ENCODE data around the gene ARAP2. TPM values are rescaled to one million over a fixed set of nuclear protein-coding genes. Genes with fewer than 3 reads are reported as not detected.

Gene ARAP2, protein sequence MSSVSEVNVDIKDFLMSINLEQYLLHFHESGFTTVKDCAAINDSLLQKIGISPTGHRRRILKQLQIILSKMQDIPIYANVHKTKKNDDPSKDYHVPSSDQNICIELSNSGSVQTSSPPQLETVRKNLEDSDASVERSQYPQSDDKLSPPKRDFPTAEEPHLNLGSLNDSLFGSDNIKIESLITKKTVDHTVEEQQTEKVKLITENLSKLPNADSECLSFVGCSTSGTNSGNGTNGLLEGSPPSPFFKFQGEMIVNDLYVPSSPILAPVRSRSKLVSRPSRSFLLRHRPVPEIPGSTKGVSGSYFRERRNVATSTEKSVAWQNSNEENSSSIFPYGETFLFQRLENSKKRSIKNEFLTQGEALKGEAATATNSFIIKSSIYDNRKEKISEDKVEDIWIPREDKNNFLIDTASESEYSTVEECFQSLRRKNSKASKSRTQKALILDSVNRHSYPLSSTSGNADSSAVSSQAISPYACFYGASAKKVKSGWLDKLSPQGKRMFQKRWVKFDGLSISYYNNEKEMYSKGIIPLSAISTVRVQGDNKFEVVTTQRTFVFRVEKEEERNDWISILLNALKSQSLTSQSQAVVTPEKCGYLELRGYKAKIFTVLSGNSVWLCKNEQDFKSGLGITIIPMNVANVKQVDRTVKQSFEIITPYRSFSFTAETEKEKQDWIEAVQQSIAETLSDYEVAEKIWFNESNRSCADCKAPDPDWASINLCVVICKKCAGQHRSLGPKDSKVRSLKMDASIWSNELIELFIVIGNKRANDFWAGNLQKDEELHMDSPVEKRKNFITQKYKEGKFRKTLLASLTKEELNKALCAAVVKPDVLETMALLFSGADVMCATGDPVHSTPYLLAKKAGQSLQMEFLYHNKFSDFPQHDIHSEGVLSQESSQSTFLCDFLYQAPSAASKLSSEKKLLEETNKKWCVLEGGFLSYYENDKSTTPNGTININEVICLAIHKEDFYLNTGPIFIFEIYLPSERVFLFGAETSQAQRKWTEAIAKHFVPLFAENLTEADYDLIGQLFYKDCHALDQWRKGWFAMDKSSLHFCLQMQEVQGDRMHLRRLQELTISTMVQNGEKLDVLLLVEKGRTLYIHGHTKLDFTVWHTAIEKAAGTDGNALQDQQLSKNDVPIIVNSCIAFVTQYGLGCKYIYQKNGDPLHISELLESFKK (N-terminal part only)
- 9.2 and 11.6 TPM in 2 replicates for total RNA-seq
- long read RNA-seq, partial matches to known transcripts, result 0 of 4 reads
- long read RNA-seq, other reads (novel, unspliced or antisense), result 4 of 4 reads

DNA sequence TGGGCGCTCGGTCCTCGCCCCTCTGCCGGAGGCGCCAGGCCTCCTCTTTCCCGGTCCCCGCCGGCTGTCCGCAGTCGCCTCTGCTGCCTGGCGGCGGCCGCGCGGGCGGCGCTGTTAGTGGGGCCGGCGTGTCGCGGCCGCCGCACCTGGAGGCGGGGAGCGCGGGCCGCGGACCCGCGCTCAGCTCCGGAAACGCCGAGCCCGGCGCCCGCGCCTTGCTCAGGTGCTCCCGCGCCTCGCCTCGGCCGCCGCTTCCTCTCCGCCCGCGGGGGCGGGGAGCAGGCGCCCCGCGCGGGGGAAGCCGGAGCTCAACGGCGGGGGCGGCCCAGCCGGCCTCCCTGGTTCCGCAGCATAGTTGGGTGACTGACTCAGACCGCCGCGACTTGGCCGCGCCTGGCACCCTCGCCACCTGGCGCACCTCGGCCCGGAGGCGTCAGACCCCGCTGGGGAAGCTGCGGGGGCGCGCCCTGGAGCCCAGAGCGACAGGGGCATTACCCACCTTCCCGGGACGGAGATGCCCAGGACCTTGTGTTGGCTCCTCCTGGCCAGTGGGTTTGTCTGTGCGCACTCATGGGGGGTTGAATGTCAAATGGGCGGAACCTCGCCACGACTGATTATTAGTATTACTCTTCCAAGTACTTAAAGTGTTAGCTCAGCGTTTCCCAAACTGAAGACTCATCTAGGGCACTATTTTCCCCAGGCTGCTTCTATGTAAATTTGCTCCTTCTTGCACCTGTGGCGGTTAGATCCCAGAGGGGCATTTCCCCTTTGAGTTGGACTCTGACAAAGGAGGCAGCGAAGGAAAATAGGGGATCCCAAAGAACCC, at the start of gene ARAP2:
ARAP2 (minus strand) TSS at position 258 of the 826 bp plus-strand sequence. CDS start 15,028 bp downstream, outside the sequence.
- H3K27me3 Mint-ChIP-seq, result peaks cover 11% of the 10 kb centered on the region

DNA sequence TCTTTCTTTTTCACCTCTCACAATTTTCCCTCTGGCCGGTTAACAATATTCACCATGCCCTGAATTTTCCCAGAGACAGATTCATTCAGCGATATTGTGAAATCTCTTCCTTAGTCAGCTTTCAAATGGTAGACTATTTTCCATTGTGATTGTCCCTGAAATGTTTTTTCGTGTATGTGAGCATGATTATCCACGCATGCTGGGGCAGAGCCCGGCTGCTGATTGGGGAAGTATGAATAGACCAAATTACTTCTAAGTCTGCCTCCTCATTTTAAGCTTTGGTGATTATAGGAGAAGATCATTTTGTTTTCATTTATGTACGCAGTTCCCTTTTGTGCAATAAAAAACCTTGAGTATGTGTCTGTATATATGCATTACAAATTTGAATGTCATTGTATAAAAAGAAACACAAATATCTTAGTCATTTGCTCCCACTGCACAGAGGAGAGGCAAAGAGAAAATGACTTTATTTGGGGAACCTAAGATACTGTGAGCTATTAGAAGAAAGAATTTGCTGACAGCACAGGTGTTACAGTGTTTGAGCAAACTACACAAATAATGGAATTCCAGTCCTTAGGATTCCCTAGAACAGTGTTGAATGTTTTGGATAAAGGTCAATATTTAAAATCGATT, 48.4 kb upstream of the ARAP2 start:
- Mint-ChIP-seq H3K36me3 (ENCODE audit: insufficient read depth) (no peaks in the 10 kb centered on the region), H3K4me1 (ENCODE audit: low read depth) (peaks cover 9% of the 10 kb centered on the region), H3K27ac (no peak overlapping the region), H3K9me3 (ENCODE audit: low read depth) (peaks cover 1% of the 10 kb centered on the region), H3K27me3 (no peaks in the 10 kb centered on the region), H3K4me3 (ENCODE audit: low read depth) (no peak overlapping the region)
- TF ChIP-seq, protein P1, sequence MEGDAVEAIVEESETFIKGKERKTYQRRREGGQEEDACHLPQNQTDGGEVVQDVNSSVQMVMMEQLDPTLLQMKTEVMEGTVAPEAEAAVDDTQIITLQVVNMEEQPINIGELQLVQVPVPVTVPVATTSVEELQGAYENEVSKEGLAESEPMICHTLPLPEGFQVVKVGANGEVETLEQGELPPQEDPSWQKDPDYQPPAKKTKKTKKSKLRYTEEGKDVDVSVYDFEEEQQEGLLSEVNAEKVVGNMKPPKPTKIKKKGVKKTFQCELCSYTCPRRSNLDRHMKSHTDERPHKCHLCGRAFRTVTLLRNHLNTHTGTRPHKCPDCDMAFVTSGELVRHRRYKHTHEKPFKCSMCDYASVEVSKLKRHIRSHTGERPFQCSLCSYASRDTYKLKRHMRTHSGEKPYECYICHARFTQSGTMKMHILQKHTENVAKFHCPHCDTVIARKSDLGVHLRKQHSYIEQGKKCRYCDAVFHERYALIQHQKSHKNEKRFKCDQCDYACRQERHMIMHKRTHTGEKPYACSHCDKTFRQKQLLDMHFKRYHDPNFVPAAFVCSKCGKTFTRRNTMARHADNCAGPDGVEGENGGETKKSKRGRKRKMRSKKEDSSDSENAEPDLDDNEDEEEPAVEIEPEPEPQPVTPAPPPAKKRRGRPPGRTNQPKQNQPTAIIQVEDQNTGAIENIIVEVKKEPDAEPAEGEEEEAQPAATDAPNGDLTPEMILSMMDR (IDR thresholded peaks at IDR 0.05; ENCODE audit: unreplicated experiment), result no peak
- DNase-seq (ENCODE audit: low spot score, unreplicated experiment), result no peak

More for the DNA sequence above, at the start of gene ARAP2:
- DNase-seq (ENCODE audit: low spot score, unreplicated experiment), result peak; percentile 48
- H3K36me3 Mint-ChIP-seq (ENCODE audit: insufficient read depth), result no peaks in the 10 kb centered on the region
- TF ChIP-seq, protein P1 (IDR thresholded peaks at IDR 0.05; ENCODE audit: unreplicated experiment), result peak; percentile 46
- peaks cover 1% of the 10 kb centered on the region for H3K9me3 Mint-ChIP-seq (ENCODE audit: low read depth)
- H3K27ac Mint-ChIP-seq, result peak within 1 kb of the TSS; percentile 92
- H3K4me3 Mint-ChIP-seq (ENCODE audit: low read depth), result peak within 1 kb of the TSS; percentile 85
- H3K4me1 Mint-ChIP-seq (ENCODE audit: low read depth), result peaks cover 24% of the 10 kb centered on the region

DNA sequence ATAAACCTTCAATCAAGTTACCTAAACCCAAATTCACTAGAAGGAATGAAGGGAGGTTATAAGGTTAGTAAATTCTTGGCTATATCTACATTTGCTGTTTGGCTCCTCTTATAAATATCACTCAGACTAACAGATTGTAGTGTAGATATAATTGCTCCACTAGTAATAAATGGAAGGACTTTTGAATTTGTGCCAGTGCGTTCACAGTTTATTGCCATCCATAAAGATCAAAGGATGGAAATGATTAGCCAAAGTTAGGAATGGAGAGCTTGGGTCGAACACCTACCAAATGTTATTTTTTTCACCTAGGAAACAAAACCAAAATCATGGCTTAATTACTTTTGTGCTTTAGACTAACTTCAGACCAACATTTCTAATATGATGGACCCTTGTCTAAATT, 46.3 kb upstream of the ARAP2 start:
- DNase-seq (ENCODE audit: low spot score, unreplicated experiment), result no peak
- Mint-ChIP-seq H3K36me3 (ENCODE audit: insufficient read depth) (no peaks in the 10 kb centered on the region), H3K27ac (no peak overlapping the region), H3K9me3 (ENCODE audit: low read depth) (peaks cover 6% of the 10 kb centered on the region), H3K4me1 (ENCODE audit: low read depth) (peaks cover 11% of the 10 kb centered on the region), H3K27me3 (no peaks in the 10 kb centered on the region), H3K4me3 (ENCODE audit: low read depth) (no peak overlapping the region)
- TF ChIP-seq, protein P1 (IDR thresholded peaks at IDR 0.05; ENCODE audit: unreplicated experiment), result no peak

DNA sequence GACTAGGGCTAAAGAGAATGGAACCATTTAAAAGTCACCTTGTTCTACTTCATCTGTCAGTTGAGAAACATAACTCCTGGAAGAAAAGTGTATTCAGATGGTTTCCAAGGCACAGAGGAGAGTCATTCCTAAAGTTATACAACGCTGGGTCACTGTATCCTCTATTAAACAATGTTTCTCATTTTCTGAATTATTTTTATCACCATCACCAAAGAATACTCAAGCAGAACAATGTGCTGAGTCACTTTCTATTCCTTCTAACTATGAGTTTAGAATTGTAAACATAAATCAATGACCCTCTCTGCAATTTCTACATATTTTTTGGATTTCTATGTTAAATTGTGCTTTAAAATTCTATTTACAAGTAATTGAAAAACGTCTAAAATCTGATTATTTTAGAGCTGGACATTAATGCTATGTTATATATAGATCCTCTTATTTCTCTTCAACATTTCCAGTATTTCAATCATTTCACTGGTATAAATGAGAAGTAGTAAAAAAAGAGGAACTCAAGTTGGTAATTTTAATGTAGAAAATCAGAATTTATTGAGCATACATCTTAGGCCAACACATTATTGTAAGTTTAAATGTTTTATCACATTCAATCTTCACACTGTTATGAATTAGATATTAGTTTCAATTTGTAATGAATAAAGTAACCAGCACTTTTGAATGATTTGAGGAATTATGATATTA, 44.6 kb upstream of the ARAP2 start:
- Mint-ChIP-seq H3K27me3 (no peaks in the 10 kb centered on the region), H3K36me3 (ENCODE audit: insufficient read depth) (no peaks in the 10 kb centered on the region), H3K27ac (no peak overlapping the region), H3K4me1 (ENCODE audit: low read depth) (peaks cover 11% of the 10 kb centered on the region), H3K4me3 (ENCODE audit: low read depth) (no peak overlapping the region), H3K9me3 (ENCODE audit: low read depth) (peaks cover 6% of the 10 kb centered on the region)
- TF ChIP-seq, protein P1 (IDR thresholded peaks at IDR 0.05; ENCODE audit: unreplicated experiment), result no peak
- no peak for DNase-seq (ENCODE audit: low spot score, unreplicated experiment)

Data from progenitor cell of endocrine pancreas (in vitro differentiated cells).